Measurements from ENCODE around the gene WDR82.

DNA sequence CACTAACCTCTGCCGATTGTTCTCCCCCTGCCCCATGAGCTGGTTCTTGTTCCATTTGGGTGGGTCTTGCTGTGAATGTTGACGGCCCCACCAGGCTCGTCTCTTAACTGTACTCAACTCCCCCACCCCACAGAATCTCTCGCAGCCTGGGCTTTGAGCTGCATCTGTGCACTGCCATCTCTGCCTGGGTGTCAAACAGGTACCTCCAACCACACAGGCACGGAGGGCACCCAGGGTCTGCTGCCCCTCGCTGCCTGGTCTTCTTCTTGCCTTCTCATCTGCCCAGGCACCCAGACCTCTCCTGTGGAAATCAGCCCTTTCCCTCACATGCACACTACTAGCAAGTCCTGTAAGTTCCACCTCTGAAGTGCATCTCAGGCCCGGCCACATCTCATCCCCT, 63.1 kb downstream of the WDR82 start:
- TF ChIP-seq, protein P1, sequence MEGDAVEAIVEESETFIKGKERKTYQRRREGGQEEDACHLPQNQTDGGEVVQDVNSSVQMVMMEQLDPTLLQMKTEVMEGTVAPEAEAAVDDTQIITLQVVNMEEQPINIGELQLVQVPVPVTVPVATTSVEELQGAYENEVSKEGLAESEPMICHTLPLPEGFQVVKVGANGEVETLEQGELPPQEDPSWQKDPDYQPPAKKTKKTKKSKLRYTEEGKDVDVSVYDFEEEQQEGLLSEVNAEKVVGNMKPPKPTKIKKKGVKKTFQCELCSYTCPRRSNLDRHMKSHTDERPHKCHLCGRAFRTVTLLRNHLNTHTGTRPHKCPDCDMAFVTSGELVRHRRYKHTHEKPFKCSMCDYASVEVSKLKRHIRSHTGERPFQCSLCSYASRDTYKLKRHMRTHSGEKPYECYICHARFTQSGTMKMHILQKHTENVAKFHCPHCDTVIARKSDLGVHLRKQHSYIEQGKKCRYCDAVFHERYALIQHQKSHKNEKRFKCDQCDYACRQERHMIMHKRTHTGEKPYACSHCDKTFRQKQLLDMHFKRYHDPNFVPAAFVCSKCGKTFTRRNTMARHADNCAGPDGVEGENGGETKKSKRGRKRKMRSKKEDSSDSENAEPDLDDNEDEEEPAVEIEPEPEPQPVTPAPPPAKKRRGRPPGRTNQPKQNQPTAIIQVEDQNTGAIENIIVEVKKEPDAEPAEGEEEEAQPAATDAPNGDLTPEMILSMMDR (conservative IDR thresholded peaks at IDR 0.05), result no peak
- TF ChIP-seq EZH2 (IDR thresholded peaks at IDR 0.05; ENCODE audit: low read depth), result no peak
